OCI-LY1 (cell line): ENCODE measurements around the gene KIAA1614.

ENCODE experiments used
- H2AFZ ChIP-seq: fragments of 200-600 bp; sonication (generic), shearing (Covaris generic); 2 replicates; pipeline ENCODE4 v1.6.0; 2014; ENCODE audit warnings: antibody characterized with exemption, mild to moderate bottlenecking, low read length
- H3F3A ChIP-seq: fragments of 200-600 bp; sonication (generic), shearing (Covaris generic); 2 replicates; pipeline ENCODE4 v1.6.0; 2014; ENCODE audit warnings: mild to moderate bottlenecking, antibody characterized with exemption, low read length, moderate library complexity; ENCODE audit not compliant: insufficient read depth
- H3K27ac ChIP-seq: fragments of 200-600 bp; sonication (generic); 2 replicates; pipeline ENCODE4 v1.5.1; 2014; ENCODE audit warnings: low read length, mixed run types, mild to moderate bottlenecking, low read depth; ENCODE audit not compliant: poor library complexity, severe bottlenecking
- H3K27me3 ChIP-seq: fragments of 200-600 bp; sonication (generic); 2 replicates; pipeline ENCODE4 v1.6.0; 2014; ENCODE audit warnings: antibody characterized with exemption, mild to moderate bottlenecking, low read length, moderate library complexity; ENCODE audit not compliant: insufficient read depth
- H3K36me3 ChIP-seq: fragments of 200-600 bp; sonication (generic); 2 replicates; pipeline ENCODE4 v1.6.1; 2014; ENCODE audit warnings: mild to moderate bottlenecking, antibody characterized with exemption, low read length, moderate library complexity, mixed read lengths; ENCODE audit not compliant: insufficient read depth
- H3K4me1 ChIP-seq: fragments of 200-600 bp; sonication (generic); 2 replicates; pipeline ENCODE4 v1.5.1; 2014; ENCODE audit warnings: mild to moderate bottlenecking, low read length, moderate library complexity; ENCODE audit not compliant: insufficient read depth, severe bottlenecking
- H3K4me2 ChIP-seq: fragments of 200-600 bp; sonication (generic), shearing (Covaris generic); 2 replicates; pipeline ENCODE4 v1.6.1; 2014; ENCODE audit warnings: low read length
- H3K4me3 ChIP-seq: fragments of 200-600 bp; sonication (generic); 2 replicates; pipeline ENCODE4 v1.5.1; 2014; ENCODE audit warnings: low read length, low read depth, mild to moderate bottlenecking, mixed read lengths; ENCODE audit not compliant: poor library complexity, severe bottlenecking
- H3K79me2 ChIP-seq: fragments of 200-600 bp; shearing (Covaris generic); 2 replicates; pipeline ENCODE4 v1.6.1; 2016; ENCODE audit warnings: mixed run types, low read length, mixed read lengths; ENCODE audit not compliant: insufficient read depth
- H3K9ac ChIP-seq: fragments of 200-600 bp; sonication (generic), shearing (Covaris generic); 2 replicates; pipeline ENCODE4 v1.6.1; 2014; ENCODE audit warnings: mild to moderate bottlenecking, low read length, mixed read lengths
- H3K9me2 ChIP-seq: fragments of 200-600 bp; sonication (generic), shearing (Covaris generic); 2 replicates; pipeline ENCODE4 v1.6.1; 2014; ENCODE audit warnings: low read depth, mild to moderate bottlenecking, low read length, mixed read lengths
- H3K9me3 ChIP-seq: fragments of 200-600 bp; shearing (Covaris generic); 2 replicates; pipeline ENCODE4 v1.6.1; 2014; ENCODE audit warnings: low read length, mixed read lengths
- H4K20me1 ChIP-seq: fragments of 200-600 bp; sonication (generic), shearing (Covaris generic); 2 replicates; pipeline ENCODE4 v1.6.0; 2016; ENCODE audit warnings: mild to moderate bottlenecking, low read length; ENCODE audit not compliant: insufficient read depth
- CTCF ChIP-seq: fragments of 200-600 bp; sonication (generic), shearing (Covaris generic); IDR thresholded peaks from 2 replicates; pipeline ENCODE4 v1.5.1; 2017; ENCODE audit warnings: mild to moderate bottlenecking, antibody characterized with exemption, low read length, moderate library complexity, mixed read lengths
- EZH2 ChIP-seq: fragments of 200-600 bp; sonication (generic), shearing (Covaris generic); IDR thresholded peaks from 2 replicates; pipeline ENCODE4 v1.8.0; 2017; ENCODE audit warnings: borderline replicate concordance, mixed run types, mild to moderate bottlenecking, antibody characterized with exemption, low read length, moderate library complexity, mixed read lengths

KIAA1614 gene

GRCh38 chr1:180916771-180917170 is 4.1 kb downstream of the KIAA1614 start:
- no peak overlapping the region for H3K4me3 ChIP-seq
- no peaks in the 10 kb centered on the region for H3K4me1 ChIP-seq
- H3K9ac ChIP-seq, result no peak overlapping the region
- TF ChIP-seq EZH2, result no peak
- no peak for TF ChIP-seq CTCF
- no peaks in the 10 kb centered on the region for H3K9me3 ChIP-seq
- no peak overlapping the region for H3K4me2 ChIP-seq
- H3K9me2 ChIP-seq, result no peaks in the 10 kb centered on the region
- H4K20me1 ChIP-seq, result no peaks in the 10 kb centered on the region
- H3K79me2 ChIP-seq, result no peaks in the 10 kb centered on the region
- H3K27me3 ChIP-seq, result peaks cover 12% of the 10 kb centered on the region; the same call in 1 of the 2 replicates
- H3K36me3 ChIP-seq, result no peaks in the 10 kb centered on the region
- H3K27ac ChIP-seq, result no peak overlapping the region
- no peaks in the 10 kb centered on the region for H3F3A ChIP-seq
- H2AFZ ChIP-seq, result no peak overlapping the region

GRCh38 chr1:180917306-180918065 is 4.8 kb downstream of the KIAA1614 start:
- Histone ChIP-seq H2AFZ (no peak overlapping the region), H3K9me3 (no peaks in the 10 kb centered on the region), H4K20me1 (no peaks in the 10 kb centered on the region), H3K36me3 (no peaks in the 10 kb centered on the region), H3K79me2 (no peaks in the 10 kb centered on the region), H3K27ac (no peak overlapping the region), H3K4me1 (no peaks in the 10 kb centered on the region), H3K27me3 (peaks cover 12% of the 10 kb centered on the region; the same call in 1 of the 2 replicates), H3F3A (no peaks in the 10 kb centered on the region), H3K9ac (no peak overlapping the region), H3K4me3 (no peak overlapping the region), H3K9me2 (no peaks in the 10 kb centered on the region), H3K4me2 (no peak overlapping the region)
- TF ChIP-seq EZH2 (no peak), CTCF (no peak)

- Histone ChIP-seq H3K4me2 (no peak overlapping the region), H3K9me3 (no peaks in the 10 kb centered on the region), H3K27me3 (peaks cover 12% of the 10 kb centered on the region; the same call in 1 of the 2 replicates), H3F3A (no peaks in the 10 kb centered on the region), H3K9me2 (no peaks in the 10 kb centered on the region), H3K27ac (no peak overlapping the region), H2AFZ (no peak overlapping the region), H3K9ac (no peak overlapping the region), H3K4me3 (no peak overlapping the region), H3K4me1 (no peaks in the 10 kb centered on the region), H4K20me1 (no peaks in the 10 kb centered on the region), H3K36me3 (no peaks in the 10 kb centered on the region), H3K79me2 (no peaks in the 10 kb centered on the region)
- TF ChIP-seq EZH2 (no peak), CTCF (no peak)
These were observed 5.8 kb downstream of the KIAA1614 start for GRCh38 chr1:180918519-180918918.
